NCI-H526 treated with DMSO at 0.1 percent for 48 hours (cell line): ENCODE measurements around the gene MGAT4A.

ENCODE experiments used
- DNase-seq: peaks from one replicate; lab custom pipeline; 2025; lab: John Stamatoyannopoulos, UW

The MGAT4A gene

GRCh38 chr2:98572211-98572610, 158.7 kb downstream of the MGAT4A start:
- no peak for DNase-seq

DNA sequence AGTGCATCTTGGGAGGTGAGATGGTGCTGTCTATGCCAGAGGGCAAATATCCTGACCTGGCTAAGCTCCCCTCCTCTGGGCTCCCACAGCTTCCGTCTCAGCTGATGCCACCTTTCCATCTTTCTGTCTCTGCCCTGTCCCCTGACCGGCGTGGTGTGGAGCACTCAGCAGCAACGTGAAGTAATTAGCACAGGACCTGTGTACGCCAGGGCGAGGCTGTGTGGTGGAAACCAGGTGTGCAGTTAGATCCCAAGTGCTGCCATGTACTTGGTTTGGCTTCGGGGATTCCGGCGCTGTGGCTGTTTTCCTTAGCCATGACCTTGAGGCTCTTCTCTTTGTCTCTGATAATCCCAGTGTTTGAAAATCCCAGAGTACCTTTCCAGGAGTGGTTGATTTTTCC, 159.1 kb downstream of the MGAT4A start:
- no peak for DNase-seq

DNA sequence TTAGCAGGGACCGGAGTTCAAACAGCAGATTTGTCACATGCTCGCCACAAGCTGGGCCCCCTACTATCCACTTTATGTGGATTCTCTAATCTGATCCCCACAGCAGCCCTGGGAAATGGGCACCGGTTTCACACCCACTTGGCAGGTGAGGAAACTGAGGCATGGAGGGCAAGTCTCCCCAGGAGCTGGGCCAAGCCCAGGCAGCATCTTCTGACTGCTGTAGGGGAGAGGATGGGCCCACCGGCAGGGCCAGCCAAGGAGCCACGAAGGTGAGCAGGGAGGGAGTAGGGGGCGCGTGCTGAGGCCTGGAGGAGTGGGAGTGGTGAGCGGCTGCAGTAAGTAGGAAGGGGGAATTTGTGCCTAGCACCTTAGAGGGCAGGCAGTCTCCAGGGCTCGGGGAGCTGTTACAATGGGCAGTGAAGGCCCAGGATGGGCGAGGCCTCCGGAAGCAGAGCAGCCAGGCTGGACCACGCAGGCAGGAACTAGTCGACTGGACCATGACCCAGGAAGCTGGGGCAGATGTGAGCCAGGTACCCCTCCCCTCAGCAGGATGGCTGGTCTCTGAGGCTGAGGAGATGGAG, 159.7 kb downstream of the MGAT4A start:
- DNase-seq = no peak

- DNase-seq = no peak
Measured at GRCh38 chr2:98570356-98570755, 160.6 kb downstream of the MGAT4A start.

DNA sequence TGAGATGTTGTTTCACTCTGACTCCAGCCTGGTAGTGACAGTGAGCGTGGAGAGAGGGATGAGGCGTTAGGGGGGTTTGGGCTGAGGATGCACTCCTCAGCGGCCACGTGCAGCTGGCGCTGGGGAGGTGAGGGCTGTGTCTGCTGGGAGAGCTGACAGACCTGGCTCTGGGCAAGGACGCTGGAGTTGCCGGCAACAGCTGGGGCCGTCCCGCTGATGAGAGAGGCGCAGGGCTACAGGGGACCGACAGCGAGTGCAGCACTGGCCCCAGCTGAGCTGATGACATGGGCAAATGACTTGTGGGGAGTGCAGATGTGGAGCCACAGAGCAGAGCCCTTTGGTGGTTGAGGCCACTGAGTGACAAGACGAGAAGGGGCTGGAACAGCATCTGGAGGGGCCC, 161.0 kb downstream of the MGAT4A start:
- DNase-seq = no peak

DNA sequence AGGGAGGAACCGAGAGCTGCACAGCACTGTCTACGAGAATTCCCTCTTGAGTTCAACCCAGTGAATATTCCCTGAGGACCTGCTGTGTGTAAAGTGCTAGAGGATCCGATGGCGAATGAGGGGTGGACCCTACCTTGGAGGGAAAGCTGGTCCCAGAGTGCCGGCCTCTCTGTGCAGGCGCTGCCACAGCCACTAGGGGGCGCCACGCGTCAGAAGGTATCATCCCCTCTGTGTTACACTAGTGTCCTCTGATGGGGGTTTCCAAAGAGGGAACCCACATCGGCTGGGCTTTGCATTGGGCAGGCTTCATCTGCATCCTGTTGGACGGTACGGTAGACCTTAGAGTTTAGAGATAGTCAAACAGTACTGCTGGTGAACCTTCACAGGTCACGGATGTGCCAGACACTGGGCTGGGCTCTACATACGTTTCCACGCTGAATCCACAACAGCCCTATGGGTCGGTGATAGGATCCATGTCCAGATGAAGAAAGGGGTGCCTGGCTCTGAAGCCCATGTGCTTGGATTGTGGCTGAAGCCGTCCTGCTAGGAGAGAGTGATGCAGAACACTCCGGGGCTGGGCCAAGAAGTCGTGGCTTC, 161.6 kb downstream of the MGAT4A start:
- no peak for DNase-seq
